Neural cell (in vitro differentiated cells): Measurements from ENCODE around the gene GRM1. TPM values are rescaled to one million over a fixed set of nuclear protein-coding genes. Genes with fewer than 3 reads are reported as not detected.

ENCODE experiments used
- H2AFZ ChIP-seq: fragments of 200-600, 300-800 bp; sonication (generic), shearing (Covaris generic); 2 replicates; pipeline ENCODE4 v1.6.0; 2014; ENCODE audit warnings: low read depth, mild to moderate bottlenecking, antibody characterized with exemption, low read length, moderate library complexity
- H3F3A ChIP-seq: fragments of 200-600 bp; shearing (Covaris generic); 2 replicates; pipeline ENCODE4 v1.6.1; 2016; ENCODE audit warnings: mild to moderate bottlenecking, moderate library complexity, mixed read lengths, antibody characterized with exemption, low read length; ENCODE audit not compliant: insufficient read depth, poor library complexity, severe bottlenecking
- H3K27ac ChIP-seq: fragments of 200-600, 300-800 bp; sonication (generic), shearing (Covaris generic); 2 replicates; pipeline ENCODE4 v1.5.1; 2014; ENCODE audit warnings: mild to moderate bottlenecking, low read length, moderate library complexity
- H3K27me3 ChIP-seq: fragments of 300-800, 200-600 bp; sonication (generic), shearing (Covaris generic); 2 replicates; pipeline ENCODE4 v1.6.0; 2014; ENCODE audit warnings: mild to moderate bottlenecking, low read depth, low read length, moderate library complexity; ENCODE audit not compliant: insufficient read depth
- H3K36me3 ChIP-seq: fragments of 300-800, 200-600 bp; sonication (generic), shearing (Covaris generic); 2 replicates; pipeline ENCODE4 v1.5.1; 2014; ENCODE audit warnings: mild to moderate bottlenecking, antibody characterized with exemption, low read length, moderate library complexity; ENCODE audit not compliant: insufficient read depth
- H3K4me2 ChIP-seq: fragments of 300-800, 200-600 bp; sonication (generic), shearing (Covaris generic); 2 replicates; pipeline ENCODE4 v1.6.0; 2014; ENCODE audit warnings: mild to moderate bottlenecking, low read length
- H3K4me3 ChIP-seq: fragments of 300-800, 200-600 bp; sonication (generic), shearing (Covaris generic); 2 replicates; pipeline ENCODE4 v1.5.1; 2014; ENCODE audit warnings: mild to moderate bottlenecking, low read length, moderate library complexity
- H3K79me2 ChIP-seq: fragments of 200-600 bp; shearing (Covaris generic); replicated peaks from 2 replicates; pipeline ENCODE4 v1.6.0; 2014; ENCODE audit warnings: mild to moderate bottlenecking, low read length, moderate library complexity; ENCODE audit not compliant: insufficient read depth
- H3K9ac ChIP-seq: fragments of 300-800, 200-600 bp; sonication (generic), shearing (Covaris generic); 2 replicates; pipeline ENCODE4 v1.6.1; 2016; ENCODE audit warnings: mild to moderate bottlenecking, low read length, mixed read lengths
- H3K9me2 ChIP-seq: fragments of 200-600 bp; shearing (Covaris generic); 2 replicates; pipeline ENCODE4 v1.6.1; 2016; ENCODE audit warnings: mild to moderate bottlenecking, low read length, mixed read lengths; ENCODE audit not compliant: insufficient read depth
- H3K9me3 ChIP-seq: fragments of 200-600, 300-800 bp; sonication (generic), shearing (Covaris generic); 2 replicates; pipeline ENCODE4 v1.6.1; 2016; ENCODE audit warnings: mild to moderate bottlenecking, mixed run types, low read length, moderate library complexity, mixed read lengths
- H4K20me1 ChIP-seq: fragments of 200-600 bp; shearing (Covaris generic); 2 replicates; pipeline ENCODE4 v1.6.1; 2016; ENCODE audit warnings: mild to moderate bottlenecking, mixed run types; ENCODE audit not compliant: insufficient read depth
- CTCF ChIP-seq: fragments of 450-650 bp; IDR thresholded peaks from 2 replicates; pipeline ENCODE4 v1.5.1; 2014; ENCODE audit warnings: antibody characterized with exemption, mild to moderate bottlenecking, moderate library complexity; ENCODE audit not compliant: poor library complexity, severe bottlenecking
- EP300 ChIP-seq: fragments of 450-650 bp; conservative IDR thresholded peaks from 2 replicates; pipeline ENCODE4 v1.6.1; 2014; ENCODE audit warnings: antibody characterized with exemption, mild to moderate bottlenecking, moderate library complexity; ENCODE audit not compliant: poor library complexity, severe bottlenecking
- EZH2 ChIP-seq: fragments of 200-600, 300-800 bp; shearing (Covaris generic), sonication (generic); IDR thresholded peaks from 2 replicates; pipeline ENCODE4 v1.6.1; 2014; ENCODE audit warnings: antibody characterized with exemption, low read length, borderline replicate concordance, mild to moderate bottlenecking; ENCODE audit not compliant: insufficient read depth, poor library complexity, severe bottlenecking
- MXI1 ChIP-seq: fragments of 450-650 bp; conservative IDR thresholded peaks from 2 replicates; pipeline ENCODE4 v1.6.1; 2014; ENCODE audit warnings: antibody characterized with exemption, mild to moderate bottlenecking; ENCODE audit not compliant: poor library complexity, severe bottlenecking
- POLR2AphosphoS5 ChIP-seq: IDR thresholded peaks from 2 replicates; pipeline ENCODE4 v1.6.1; 2012
- RAD21 ChIP-seq: fragments of 450-650 bp; conservative IDR thresholded peaks from 2 replicates; pipeline ENCODE4 v1.6.1; 2014; ENCODE audit warnings: antibody characterized with exemption, mild to moderate bottlenecking, moderate library complexity
- REST ChIP-seq: IDR thresholded peaks from 2 replicates; pipeline ENCODE4 v1.6.1; 2012; ENCODE audit warnings: borderline replicate concordance
- SMC3 ChIP-seq: fragments of 450-650 bp; conservative IDR thresholded peaks from 2 replicates; pipeline ENCODE4 v1.6.1; 2014; ENCODE audit warnings: antibody characterized with exemption, mild to moderate bottlenecking, moderate library complexity; ENCODE audit not compliant: poor library complexity
- TAF1 ChIP-seq: IDR thresholded peaks from 2 replicates; pipeline ENCODE4 v1.6.1; 2012; ENCODE audit warnings: low read depth
- polyA plus RNA-seq: library from polyadenylated mRNA; depleted of rRNA; stranded (reverse); fragments of >200 nt; gene quantifications from 2 replicates; pipeline ENCODE4 v1.2.3, GENCODE V29; 2014

Gene GRM1
- polyA plus RNA-seq, 1 donor from 2014 or later: 2.9 TPM

GRCh38 chr6:146284311-146284710 lies 255.4 kb downstream of the GRM1 start:
- Histone ChIP-seq H3F3A (no peaks in the 10 kb centered on the region), H3K4me3 (no peak overlapping the region), H3K36me3 (no peaks in the 10 kb centered on the region), H3K27ac (no peak overlapping the region), H3K4me2 (no peak overlapping the region), H3K9me3 (no peaks in the 10 kb centered on the region), H4K20me1 (no peaks in the 10 kb centered on the region), H3K9ac (no peak overlapping the region), H3K27me3 (no peaks in the 10 kb centered on the region), H3K79me2 (no peaks in the 10 kb centered on the region), H3K9me2 (no peaks in the 10 kb centered on the region), H2AFZ (no peak overlapping the region)
- TF ChIP-seq EZH2 (no peak), EP300 (no peak), REST (no peak)

GRCh38 chr6:146286961-146287360 lies 258.1 kb downstream of the GRM1 start:
- Histone ChIP-seq H3F3A (no peaks in the 10 kb centered on the region), H2AFZ (no peak overlapping the region), H3K27ac (no peak overlapping the region), H4K20me1 (no peaks in the 10 kb centered on the region), H3K9me2 (no peaks in the 10 kb centered on the region), H3K36me3 (no peaks in the 10 kb centered on the region), H3K79me2 (no peaks in the 10 kb centered on the region), H3K9ac (no peak overlapping the region), H3K4me3 (no peak overlapping the region), H3K9me3 (no peaks in the 10 kb centered on the region), H3K4me2 (no peak overlapping the region), H3K27me3 (no peaks in the 10 kb centered on the region)
- TF ChIP-seq SMC3 (no peak), RAD21 (no peak), TAF1 (no peak), MXI1 (no peak), CTCF (no peak), EZH2 (no peak), POLR2AphosphoS5 (no peak), EP300 (no peak), REST (no peak)
